ENCODE data around the gene CBLC. TPM values are rescaled to one million over a fixed set of nuclear protein-coding genes. Genes with fewer than 3 reads are reported as not detected.

Gene CBLC
- total RNA-seq, 1 experiment from 2014 or later, result 20.5 TPM

DNA sequence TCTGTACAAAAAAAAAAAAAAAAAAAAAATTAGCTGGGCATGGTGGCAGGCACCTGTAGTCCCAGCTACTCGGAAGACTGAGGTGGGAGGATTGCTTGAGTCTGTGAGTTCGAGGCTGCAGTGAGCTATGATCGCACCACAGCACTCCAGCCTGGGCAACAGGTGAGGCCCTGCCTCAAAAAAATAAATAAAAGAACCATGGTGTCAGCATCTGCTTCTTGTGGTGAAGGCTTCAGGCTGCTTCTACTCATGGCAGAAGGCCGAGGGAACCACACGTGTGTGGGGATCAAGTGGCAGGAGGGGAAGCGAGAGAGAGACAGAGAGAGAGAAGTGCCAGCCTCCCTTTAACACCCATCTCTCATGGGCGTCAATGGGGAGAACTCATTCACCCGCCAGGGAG, 15.7 kb upstream of the CBLC start:
- no peaks in the 10 kb centered on the region for H3K36me3 Mint-ChIP-seq
- no peak for ATAC-seq
- no peak overlapping the region for H3K27ac Mint-ChIP-seq
- ChIA-PET POLR2A (no interaction called here), CTCF (interaction anchor here (1.1 to 2.8 kb wide), 2 partner anchors 9 to 38 kb away, joined by 6 to 11 read pairs; no protein-coding TSS in a partner anchor)
- DNase-seq (ENCODE audit: low spot score), result no peak
- H3K4me3 Mint-ChIP-seq, result no peak overlapping the region
- H3K9me3 Mint-ChIP-seq, result no peaks in the 10 kb centered on the region
- TF ChIP-seq, protein P1, sequence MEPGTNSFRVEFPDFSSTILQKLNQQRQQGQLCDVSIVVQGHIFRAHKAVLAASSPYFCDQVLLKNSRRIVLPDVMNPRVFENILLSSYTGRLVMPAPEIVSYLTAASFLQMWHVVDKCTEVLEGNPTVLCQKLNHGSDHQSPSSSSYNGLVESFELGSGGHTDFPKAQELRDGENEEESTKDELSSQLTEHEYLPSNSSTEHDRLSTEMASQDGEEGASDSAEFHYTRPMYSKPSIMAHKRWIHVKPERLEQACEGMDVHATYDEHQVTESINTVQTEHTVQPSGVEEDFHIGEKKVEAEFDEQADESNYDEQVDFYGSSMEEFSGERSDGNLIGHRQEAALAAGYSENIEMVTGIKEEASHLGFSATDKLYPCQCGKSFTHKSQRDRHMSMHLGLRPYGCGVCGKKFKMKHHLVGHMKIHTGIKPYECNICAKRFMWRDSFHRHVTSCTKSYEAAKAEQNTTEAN (CRISPR knock-in tag; IDR thresholded peaks at IDR 0.05), result no peak
- no peak for TF ChIP-seq SMAD3 (CRISPR knock-in tag; IDR thresholded peaks at IDR 0.05; ENCODE audit: borderline replicate concordance)
- TF ChIP-seq TEAD1 (CRISPR knock-in tag; IDR thresholded peaks at IDR 0.05), result no peak
- no peak for TF ChIP-seq ZNF219 (CRISPR knock-in tag; IDR thresholded peaks at IDR 0.05; ENCODE audit: borderline replicate concordance)
- TF ChIP-seq NR2C2 (CRISPR knock-in tag; IDR thresholded peaks at IDR 0.05), result no peak
- TF ChIP-seq E2F1 (CRISPR knock-in tag; IDR thresholded peaks at IDR 0.05), result no peak
- TF ChIP-seq MXD4 (CRISPR knock-in tag; IDR thresholded peaks at IDR 0.05; ENCODE audit: borderline replicate concordance), result no peak
- TF ChIP-seq ETV6 (CRISPR knock-in tag; IDR thresholded peaks at IDR 0.05), result no peak
- TF ChIP-seq, protein P2, sequence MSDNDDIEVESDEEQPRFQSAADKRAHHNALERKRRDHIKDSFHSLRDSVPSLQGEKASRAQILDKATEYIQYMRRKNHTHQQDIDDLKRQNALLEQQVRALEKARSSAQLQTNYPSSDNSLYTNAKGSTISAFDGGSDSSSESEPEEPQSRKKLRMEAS (CRISPR knock-in tag; IDR thresholded peaks at IDR 0.05), result no peak
- TF ChIP-seq, protein P3, sequence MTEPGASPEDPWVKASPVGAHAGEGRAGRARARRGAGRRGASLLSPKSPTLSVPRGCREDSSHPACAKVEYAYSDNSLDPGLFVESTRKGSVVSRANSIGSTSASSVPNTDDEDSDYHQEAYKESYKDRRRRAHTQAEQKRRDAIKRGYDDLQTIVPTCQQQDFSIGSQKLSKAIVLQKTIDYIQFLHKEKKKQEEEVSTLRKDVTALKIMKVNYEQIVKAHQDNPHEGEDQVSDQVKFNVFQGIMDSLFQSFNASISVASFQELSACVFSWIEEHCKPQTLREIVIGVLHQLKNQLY (CRISPR knock-in tag; IDR thresholded peaks at IDR 0.05), result no peak
- TF ChIP-seq TCF7 (CRISPR knock-in tag; IDR thresholded peaks at IDR 0.05; ENCODE audit: low read depth), result no peak
- no peak for TF ChIP-seq CDX4 (CRISPR knock-in tag; IDR thresholded peaks at IDR 0.05; ENCODE audit: borderline replicate concordance)
- TF ChIP-seq FOXP4 (CRISPR knock-in tag; IDR thresholded peaks at IDR 0.05), result no peak
- TF ChIP-seq ZNF138 (CRISPR knock-in tag; conservative IDR thresholded peaks at IDR 0.05), result no peak
- H3K4me1 Mint-ChIP-seq, result peaks cover 11% of the 10 kb centered on the region
- H3K27me3 Mint-ChIP-seq (ENCODE audit: low read depth), result peaks cover 37% of the 10 kb centered on the region

GRCh38 chr19:44765033-44765948, 12.4 kb upstream of the CBLC start:
- Mint-ChIP-seq H3K4me3 (no peak overlapping the region), H3K36me3 (peaks cover 4% of the 10 kb centered on the region; the same call in 1 of the 2 replicates), H3K27me3 (ENCODE audit: low read depth) (peaks cover 39% of the 10 kb centered on the region), H3K4me1 (no peaks in the 10 kb centered on the region), H3K27ac (no peak overlapping the region), H3K9me3 (peaks cover 10% of the 10 kb centered on the region)
- ATAC-seq (no peak), DNase-seq (ENCODE audit: low spot score) (no peak)
- ChIA-PET CTCF (interaction anchor here (0.6 to 2.8 kb wide), 4 partner anchors 37 to 327 kb away, joined by 3 to 25 read pairs (median 3); no protein-coding TSS in a partner anchor), POLR2A (interaction anchor here (0.6 kb wide), 1 partner anchor 102 kb away, joined by 3 read pairs; no protein-coding TSS in a partner anchor)
- TF ChIP-seq FOXP1 (CRISPR knock-in tag; IDR thresholded peaks at IDR 0.05; ENCODE audit: borderline replicate concordance) (no peak), AR (CRISPR knock-in tag; IDR thresholded peaks at IDR 0.05) (no peak), GABPB1 (CRISPR knock-in tag; IDR thresholded peaks at IDR 0.05) (peak; percentile 55; the same call in 1 of the 2 replicates)
